AG10803 (cell line): ENCODE results near the gene OVOL2.

Experiments used
- DNase-seq: peaks from one replicate; pipeline ENCODE4 v3.0.0; 2010; ENCODE audit warnings: low read depth
- H3K4me3 ChIP-seq: 2 replicates; pipeline ENCODE4 v1.5.1; 2011; ENCODE audit warnings: mild to moderate bottlenecking, low read length, control low read depth
- TF ChIP-seq, protein P1 (sequence below): conservative IDR thresholded peaks from 2 replicates; pipeline ENCODE4 v1.5.1; 2011; ENCODE audit warnings: mild to moderate bottlenecking, low read length, control low read depth, inconsistent platforms

OVOL2 gene

DNA sequence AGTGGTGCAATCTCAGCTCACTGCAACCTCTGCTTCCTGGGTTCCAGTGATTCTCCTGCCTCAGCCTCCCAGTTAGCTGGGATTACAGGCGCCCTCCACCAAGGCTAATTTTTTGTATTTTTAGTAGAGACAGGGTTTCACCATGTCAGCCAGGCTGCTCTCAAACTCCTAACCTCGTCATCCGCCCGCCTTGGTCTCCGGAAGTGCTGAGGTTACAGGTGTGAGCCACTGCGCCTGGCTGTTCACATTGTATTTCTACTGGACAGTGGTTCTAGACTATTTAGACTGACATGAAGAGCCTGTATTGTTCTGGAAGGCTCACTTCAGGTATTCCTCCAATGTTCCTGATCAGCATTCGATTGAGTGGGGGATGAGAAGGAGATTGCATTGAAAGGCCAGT lies 14.8 kb upstream of the OVOL2 start:
- DNase-seq = no peak
- TF ChIP-seq, protein P1, sequence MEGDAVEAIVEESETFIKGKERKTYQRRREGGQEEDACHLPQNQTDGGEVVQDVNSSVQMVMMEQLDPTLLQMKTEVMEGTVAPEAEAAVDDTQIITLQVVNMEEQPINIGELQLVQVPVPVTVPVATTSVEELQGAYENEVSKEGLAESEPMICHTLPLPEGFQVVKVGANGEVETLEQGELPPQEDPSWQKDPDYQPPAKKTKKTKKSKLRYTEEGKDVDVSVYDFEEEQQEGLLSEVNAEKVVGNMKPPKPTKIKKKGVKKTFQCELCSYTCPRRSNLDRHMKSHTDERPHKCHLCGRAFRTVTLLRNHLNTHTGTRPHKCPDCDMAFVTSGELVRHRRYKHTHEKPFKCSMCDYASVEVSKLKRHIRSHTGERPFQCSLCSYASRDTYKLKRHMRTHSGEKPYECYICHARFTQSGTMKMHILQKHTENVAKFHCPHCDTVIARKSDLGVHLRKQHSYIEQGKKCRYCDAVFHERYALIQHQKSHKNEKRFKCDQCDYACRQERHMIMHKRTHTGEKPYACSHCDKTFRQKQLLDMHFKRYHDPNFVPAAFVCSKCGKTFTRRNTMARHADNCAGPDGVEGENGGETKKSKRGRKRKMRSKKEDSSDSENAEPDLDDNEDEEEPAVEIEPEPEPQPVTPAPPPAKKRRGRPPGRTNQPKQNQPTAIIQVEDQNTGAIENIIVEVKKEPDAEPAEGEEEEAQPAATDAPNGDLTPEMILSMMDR = no peak

DNA sequence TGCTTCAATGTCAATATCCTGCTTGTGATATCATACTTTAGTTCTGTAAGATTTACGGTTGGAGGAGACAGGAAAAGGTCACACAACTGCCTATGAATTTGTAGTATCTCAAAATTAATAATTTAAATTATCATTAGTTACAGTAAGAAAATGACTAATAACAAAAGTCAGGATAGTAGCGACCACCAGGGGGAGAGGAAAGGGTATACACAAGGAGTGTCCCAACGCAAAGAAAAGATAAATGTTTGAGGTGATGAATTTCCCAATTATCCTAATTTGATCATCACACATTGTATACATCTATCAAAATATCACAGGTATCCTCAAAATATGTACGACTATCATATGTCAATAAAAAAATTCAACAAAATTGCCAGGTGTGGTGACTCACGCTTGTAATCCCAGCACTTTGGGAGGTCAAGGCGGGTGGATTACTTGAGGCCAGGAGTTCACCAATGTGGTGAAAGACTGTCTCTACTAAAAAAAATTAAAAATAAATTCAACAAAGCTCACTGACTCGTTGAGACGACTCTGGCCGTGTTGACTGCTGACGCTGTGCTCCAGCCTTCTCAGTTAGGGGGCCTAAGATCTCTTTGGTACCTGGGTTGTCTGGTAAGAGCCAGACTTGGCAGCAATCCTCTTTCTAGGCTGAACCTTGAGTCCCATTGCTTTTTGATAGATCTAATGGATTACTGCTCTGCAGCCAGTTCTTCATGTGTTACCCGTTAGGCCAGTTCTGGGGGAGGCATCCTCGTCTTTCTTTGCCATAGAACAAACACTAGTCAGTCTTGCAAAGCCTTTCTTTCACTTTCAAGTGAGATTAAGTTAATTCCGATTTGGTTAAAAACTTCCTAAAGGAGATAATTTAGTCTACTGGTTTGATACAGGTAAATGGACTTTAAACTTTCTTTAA lies 9.0 kb upstream of the OVOL2 start:
- DNase-seq = no peak
- no peak overlapping the region for H3K4me3 ChIP-seq
- TF ChIP-seq, protein P1 = no peak

More for the DNA sequence above, 14.8 kb upstream of the OVOL2 start:
- H3K4me3 ChIP-seq = no peak overlapping the region

DNA sequence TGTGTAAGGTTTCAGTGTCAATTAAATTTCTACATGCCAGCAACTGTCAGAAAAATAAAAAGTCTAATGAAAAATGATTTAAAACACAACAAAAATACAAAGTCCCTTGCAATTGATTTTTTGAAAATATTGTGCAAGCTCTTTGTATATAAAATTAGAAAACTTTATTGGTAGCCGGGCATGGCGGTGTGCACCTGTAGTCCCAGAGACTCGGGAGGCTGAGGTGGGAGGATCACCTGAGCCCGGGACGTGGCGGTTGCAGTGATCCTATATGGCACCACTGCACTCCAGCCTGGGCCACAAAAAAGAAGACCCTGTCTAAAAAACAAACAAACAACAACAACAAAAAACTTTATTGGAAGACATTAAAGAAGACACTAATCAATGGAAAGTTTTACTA lies 6.0 kb upstream of the OVOL2 start:
- DNase-seq = no peak
- TF ChIP-seq, protein P1 = no peak
- H3K4me3 ChIP-seq = no peak overlapping the region

GRCh38 chr20:18059603-18060002 lies 1.9 kb upstream of the OVOL2 start:
- TF ChIP-seq, protein P1 = no peak
- H3K4me3 ChIP-seq = no peak overlapping the region
- DNase-seq = no peak

DNA sequence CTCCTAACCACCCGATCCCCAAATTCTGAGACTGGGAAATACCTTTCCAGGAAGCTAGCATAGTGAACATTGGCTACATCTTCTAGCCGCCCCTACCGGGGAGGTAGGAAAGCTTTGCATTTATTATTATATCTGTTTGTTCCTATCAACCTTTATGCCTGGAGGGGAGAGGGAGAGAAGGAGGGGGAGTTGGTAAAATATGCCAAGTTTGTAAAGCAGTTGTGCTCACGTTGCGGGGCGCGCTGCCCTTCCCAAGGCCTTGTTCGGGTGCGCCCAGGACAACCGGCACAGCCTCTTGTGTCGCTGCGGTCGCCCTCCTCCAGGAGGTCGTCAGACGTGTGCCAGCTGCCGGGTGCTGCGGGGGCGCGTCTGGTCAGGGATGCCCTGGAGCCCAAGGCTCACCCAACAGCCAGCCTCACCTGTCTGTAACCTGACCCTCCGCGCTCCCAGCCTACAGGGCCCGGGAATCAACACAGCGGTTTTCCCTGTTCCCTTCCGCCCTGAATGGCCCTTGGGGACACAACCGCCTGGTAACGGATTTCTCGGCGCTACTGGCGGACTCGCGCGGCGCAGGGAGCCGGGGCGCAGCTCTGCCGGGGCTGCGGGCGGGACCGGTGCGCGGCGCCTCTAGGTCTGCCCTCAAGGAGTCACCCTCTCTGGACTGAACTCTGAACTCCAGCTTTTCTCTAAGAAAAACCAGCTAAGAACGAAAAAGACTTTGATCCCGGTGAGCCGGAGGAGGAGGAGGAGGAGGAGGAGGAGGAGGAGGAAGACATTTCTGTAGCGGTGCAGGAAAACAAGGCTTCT lies 1.1 kb upstream of the OVOL2 start:
- TF ChIP-seq, protein P1 = no peak
- DNase-seq = no peak
- no peak overlapping the region for H3K4me3 ChIP-seq

DNA sequence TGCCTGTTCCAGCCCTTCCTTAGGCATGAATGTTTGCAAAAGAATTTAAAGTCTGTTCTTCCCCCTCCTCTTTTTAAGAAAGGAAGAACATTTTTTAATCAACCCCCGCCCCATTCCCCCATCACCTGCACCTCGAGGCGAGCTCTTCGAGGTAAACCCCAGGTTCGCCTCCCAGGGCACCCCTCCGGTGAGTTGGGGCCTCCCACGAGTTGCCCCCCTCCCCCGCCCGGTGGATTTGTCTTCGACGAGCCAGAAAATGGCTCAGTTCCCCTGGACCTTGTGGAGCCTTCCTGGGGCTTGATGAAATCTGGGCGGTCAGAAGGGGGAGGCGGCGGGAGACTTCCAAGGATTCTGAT lies 256 bp upstream of the OVOL2 start:
- no peak overlapping the region for H3K4me3 ChIP-seq
- no peak for DNase-seq
- TF ChIP-seq, protein P1 = no peak
